Hematopoietic multipotent progenitor cell (in vitro differentiated cells): ENCODE measurements around the gene HOXD11. TPM values are rescaled to one million over a fixed set of nuclear protein-coding genes. Genes with fewer than 3 reads are reported as not detected.
A peak's percentile ranks its signal among the peaks of the same experiment; 100 is the strongest.

Source experiments
- DNase-seq, 3 donors: peaks; one replicate each; pipeline ENCODE4 v3.0.0-alpha.2; 2011 to 2015; ENCODE audit warnings: low read depth in 2 of 3, low spot score in 2 of 3
- total RNA-seq: library from RNA; depleted of rRNA; stranded (reverse); fragments of >200 nt; gene quantifications from one replicate; pipeline ENCODE4 v1.2.3, GENCODE V29; 2012

Gene HOXD11
- total RNA-seq, 1 donor = not detected

GRCh38 chr2:176080540-176081375 is 26.3 kb upstream of the HOXD11 start:
- peak in 1 of 3 donors; percentile 6 for DNase-seq

- no peak for DNase-seq
Measured at GRCh38 chr2:176081376-176081836, 25.7 kb upstream of the HOXD11 start.

GRCh38 chr2:176081837-176082524 is 25.1 kb upstream of the HOXD11 start:
- no peak for DNase-seq

GRCh38 chr2:176082525-176082823 is 24.6 kb upstream of the HOXD11 start:
- no peak for DNase-seq

GRCh38 chr2:176082824-176083751 is 24.0 kb upstream of the HOXD11 start:
- DNase-seq = no peak

GRCh38 chr2:176083796-176084261 is 23.3 kb upstream of the HOXD11 start, which contains the start of gene EVX2:
Gene EVX2 (minus strand): TSS chr2:176083962. CDS start chr2:176083776, 186 bp downstream.
- no peak for DNase-seq

- DNase-seq = no peak
Measured at GRCh38 chr2:176084611-176085119, 22.4 kb upstream of the HOXD11 start.

- DNase-seq = no peak
Measured at GRCh38 chr2:176085120-176085788, 21.8 kb upstream of the HOXD11 start.

- no peak for DNase-seq
Measured at GRCh38 chr2:176085861-176086771, 21.0 kb upstream of the HOXD11 start.

GRCh38 chr2:176087330-176088047 is 19.6 kb upstream of the HOXD11 start:
- DNase-seq = no peak

GRCh38 chr2:176088048-176088936 is 18.8 kb upstream of the HOXD11 start:
- DNase-seq = no peak

GRCh38 chr2:176088937-176089842 is 17.9 kb upstream of the HOXD11 start:
- no peak for DNase-seq

- no peak for DNase-seq
Measured at GRCh38 chr2:176089843-176090395, 17.2 kb upstream of the HOXD11 start.

GRCh38 chr2:176090862-176091261 is 16.2 kb upstream of the HOXD11 start:
- DNase-seq = no peak

- no peak for DNase-seq
Measured at GRCh38 chr2:176091329-176092258, 15.5 kb upstream of the HOXD11 start.
